ENCODE measurements around the gene PARVG.

DNA sequence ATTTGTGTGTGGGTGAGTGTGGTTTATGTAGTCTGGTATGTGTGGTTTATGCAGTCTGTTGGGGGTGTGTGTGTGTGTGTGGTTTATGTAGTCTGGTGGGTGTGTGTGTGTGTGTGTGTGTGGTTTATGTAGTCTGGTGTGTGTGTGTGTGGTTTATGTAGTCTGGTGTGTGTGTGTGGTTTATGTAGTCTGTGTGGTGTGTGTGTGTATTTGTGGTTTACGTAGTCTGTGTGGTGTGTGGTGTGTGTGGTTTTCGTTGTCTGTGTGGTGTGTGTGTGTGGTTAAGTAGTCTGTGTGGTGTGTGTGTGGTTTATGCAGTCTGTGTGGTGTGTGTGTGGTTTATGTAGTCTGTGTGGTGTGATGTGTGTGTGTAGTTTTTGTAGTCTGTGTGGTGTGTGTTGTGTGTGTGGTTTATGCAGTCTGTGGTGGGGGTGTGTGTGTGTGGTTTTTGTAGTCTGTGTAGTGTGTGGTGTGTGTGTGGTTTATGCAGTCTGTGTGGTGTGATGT, 26.2 kb upstream of the PARVG start:
- TF ChIP-seq, protein P1, sequence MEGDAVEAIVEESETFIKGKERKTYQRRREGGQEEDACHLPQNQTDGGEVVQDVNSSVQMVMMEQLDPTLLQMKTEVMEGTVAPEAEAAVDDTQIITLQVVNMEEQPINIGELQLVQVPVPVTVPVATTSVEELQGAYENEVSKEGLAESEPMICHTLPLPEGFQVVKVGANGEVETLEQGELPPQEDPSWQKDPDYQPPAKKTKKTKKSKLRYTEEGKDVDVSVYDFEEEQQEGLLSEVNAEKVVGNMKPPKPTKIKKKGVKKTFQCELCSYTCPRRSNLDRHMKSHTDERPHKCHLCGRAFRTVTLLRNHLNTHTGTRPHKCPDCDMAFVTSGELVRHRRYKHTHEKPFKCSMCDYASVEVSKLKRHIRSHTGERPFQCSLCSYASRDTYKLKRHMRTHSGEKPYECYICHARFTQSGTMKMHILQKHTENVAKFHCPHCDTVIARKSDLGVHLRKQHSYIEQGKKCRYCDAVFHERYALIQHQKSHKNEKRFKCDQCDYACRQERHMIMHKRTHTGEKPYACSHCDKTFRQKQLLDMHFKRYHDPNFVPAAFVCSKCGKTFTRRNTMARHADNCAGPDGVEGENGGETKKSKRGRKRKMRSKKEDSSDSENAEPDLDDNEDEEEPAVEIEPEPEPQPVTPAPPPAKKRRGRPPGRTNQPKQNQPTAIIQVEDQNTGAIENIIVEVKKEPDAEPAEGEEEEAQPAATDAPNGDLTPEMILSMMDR (IDR thresholded peaks at IDR 0.05) = no peak
- TF ChIP-seq POLR2A (IDR thresholded peaks at IDR 0.05) = no peak
